ENCODE measurements around the gene FSIP2. TPM values are rescaled to one million over a fixed set of nuclear protein-coding genes. Genes with fewer than 3 reads are reported as not detected.

Gene FSIP2
- polyA plus RNA-seq, 1 experiment = 0.48 TPM

- no peak for TF ChIP-seq CTCF (IDR thresholded peaks at IDR 0.05; ENCODE audit: low read depth, low read length)
- H3K27ac ChIP-seq (ENCODE audit: low read depth, low read length) = no peak overlapping the region
- H3K27me3 ChIP-seq (ENCODE audit: control insufficient read depth, insufficient read depth, low read length) = no peaks in the 10 kb centered on the region
- peaks cover 6% of the 10 kb centered on the region for H3K9me3 ChIP-seq (ENCODE audit: control insufficient read depth, insufficient read depth, low read length)
- no peak for DNase-seq (ENCODE audit: low read depth, low spot score)
- ChIA-PET POLR2A (no interaction called here), CTCF (no interaction called here)
- no peak overlapping the region for H3K4me3 ChIP-seq (ENCODE audit: low read depth, low read length)
These were observed 97.4 kb downstream of the FSIP2 start for GRCh38 chr2:185835974-185836373.

GRCh38 chr2:185854885-185855284 is 116.3 kb downstream of the FSIP2 start:
- CTCF ChIA-PET = no interaction called here
- H3K9me3 ChIP-seq (ENCODE audit: control insufficient read depth, insufficient read depth, low read length) = no peaks in the 10 kb centered on the region
- no peak overlapping the region for H3K27ac ChIP-seq (ENCODE audit: low read depth, low read length)
- POLR2A ChIA-PET = no interaction called here
- no peak overlapping the region for H3K4me3 ChIP-seq (ENCODE audit: low read depth, low read length)
- DNase-seq (ENCODE audit: low read depth, low spot score) = no peak
- H3K27me3 ChIP-seq (ENCODE audit: control insufficient read depth, insufficient read depth, low read length) = no peaks in the 10 kb centered on the region
- TF ChIP-seq CTCF (IDR thresholded peaks at IDR 0.05; ENCODE audit: low read depth, low read length) = no peak

- Histone ChIP-seq H3K9me3 (ENCODE audit: control insufficient read depth, insufficient read depth, low read length) (no peaks in the 10 kb centered on the region), H3K4me3 (ENCODE audit: low read depth, low read length) (no peak overlapping the region), H3K27ac (ENCODE audit: low read depth, low read length) (no peak overlapping the region), H3K27me3 (ENCODE audit: control insufficient read depth, insufficient read depth, low read length) (no peaks in the 10 kb centered on the region)
- no peak for DNase-seq (ENCODE audit: low read depth, low spot score)
- no peak for TF ChIP-seq CTCF (IDR thresholded peaks at IDR 0.05; ENCODE audit: low read depth, low read length)
- ChIA-PET CTCF (no interaction called here), POLR2A (no interaction called here)
These were observed 119.1 kb downstream of the FSIP2 start for GRCh38 chr2:185857691-185858090.

- TF ChIP-seq CTCF (IDR thresholded peaks at IDR 0.05; ENCODE audit: low read depth, low read length) = no peak
- no peak overlapping the region for H3K4me3 ChIP-seq (ENCODE audit: low read depth, low read length)
- H3K27ac ChIP-seq (ENCODE audit: low read depth, low read length) = no peak overlapping the region
- no peak for DNase-seq (ENCODE audit: low read depth, low spot score)
- POLR2A ChIA-PET = no interaction called here
- no peaks in the 10 kb centered on the region for H3K27me3 ChIP-seq (ENCODE audit: control insufficient read depth, insufficient read depth, low read length)
- H3K9me3 ChIP-seq (ENCODE audit: control insufficient read depth, insufficient read depth, low read length) = no peaks in the 10 kb centered on the region
- CTCF ChIA-PET = no interaction called here
These were observed 120.9 kb downstream of the FSIP2 start for GRCh38 chr2:185859506-185859905.

GRCh38 chr2:185860321-185860720 is 121.7 kb downstream of the FSIP2 start:
- TF ChIP-seq CTCF (IDR thresholded peaks at IDR 0.05; ENCODE audit: low read depth, low read length) = no peak
- Histone ChIP-seq H3K4me3 (ENCODE audit: low read depth, low read length) (no peak overlapping the region), H3K27ac (ENCODE audit: low read depth, low read length) (no peak overlapping the region), H3K27me3 (ENCODE audit: control insufficient read depth, insufficient read depth, low read length) (no peaks in the 10 kb centered on the region), H3K9me3 (ENCODE audit: control insufficient read depth, insufficient read depth, low read length) (no peaks in the 10 kb centered on the region)
- POLR2A ChIA-PET = no interaction called here
- CTCF ChIA-PET = no interaction called here
- DNase-seq (ENCODE audit: low read depth, low spot score) = no peak
